RCC 7860 (cell line): ENCODE measurements around the gene FGFRL1.

Experiments used
- DNase-seq: peaks from one replicate; pipeline ENCODE4 v3.0.0-alpha.2; 2015; ENCODE audit warnings: low spot score
- FAIRE-seq: peaks from 2 replicates; lab custom pipeline; 2012; peaks lifted over from hg19 to GRCh38; lab: Jason Lieb, UNC

FGFRL1 gene

GRCh38 chr4:1021386-1022050, 10.1 kb downstream of the FGFRL1 start:
- no peak for DNase-seq
- FAIRE-seq, result no peak

GRCh38 chr4:1022051-1022738, 10.8 kb downstream of the FGFRL1 start:
- FAIRE-seq (no peak), DNase-seq (no peak)

GRCh38 chr4:1022739-1023066, 11.3 kb downstream of the FGFRL1 start:
- FAIRE-seq (no peak), DNase-seq (no peak)

GRCh38 chr4:1023075-1023640, 11.7 kb downstream of the FGFRL1 start:
- no peak for FAIRE-seq
- no peak for DNase-seq

- FAIRE-seq, result no peak
- DNase-seq, result no peak
These were observed 12.7 kb downstream of the FGFRL1 start for GRCh38 chr4:1023895-1024740.

GRCh38 chr4:1024882-1025545, 13.6 kb downstream of the FGFRL1 start:
- DNase-seq (no peak), FAIRE-seq (no peak)

GRCh38 chr4:1026115-1026514, 14.7 kb downstream of the FGFRL1 start:
- FAIRE-seq (no peak), DNase-seq (peak; percentile 19)

- FAIRE-seq, result no peak
- no peak for DNase-seq
These were observed 15.9 kb downstream of the FGFRL1 start for GRCh38 chr4:1027219-1027914.

- FAIRE-seq (no peak), DNase-seq (no peak)
These were observed 16.5 kb downstream of the FGFRL1 start for GRCh38 chr4:1027915-1028238.

- no peak for DNase-seq
- no peak for FAIRE-seq
These were observed 17.3 kb downstream of the FGFRL1 start for GRCh38 chr4:1028574-1029220.

- FAIRE-seq (no peak), DNase-seq (no peak)
These were observed 18.1 kb downstream of the FGFRL1 start for GRCh38 chr4:1029529-1029928.

- FAIRE-seq, result no peak
- DNase-seq, result no peak
These were observed 18.6 kb downstream of the FGFRL1 start for GRCh38 chr4:1030031-1030430.

- FAIRE-seq (no peak), DNase-seq (no peak)
These were observed 19.1 kb downstream of the FGFRL1 start for GRCh38 chr4:1030559-1030958.

GRCh38 chr4:1031346-1031745, 19.9 kb downstream of the FGFRL1 start:
- FAIRE-seq, result no peak
- DNase-seq, result no peak

GRCh38 chr4:1031956-1032795, 20.8 kb downstream of the FGFRL1 start:
- no peak for DNase-seq
- FAIRE-seq, result no peak

- no peak for DNase-seq
- FAIRE-seq, result no peak
These were observed 21.4 kb downstream of the FGFRL1 start for GRCh38 chr4:1032861-1033260.

GRCh38 chr4:1033840-1034551, 22.6 kb downstream of the FGFRL1 start:
- FAIRE-seq (no peak), DNase-seq (no peak)

GRCh38 chr4:1035510-1035909, 24.1 kb downstream of the FGFRL1 start:
- FAIRE-seq (no peak), DNase-seq (no peak)

GRCh38 chr4:1036095-1036494, 24.7 kb downstream of the FGFRL1 start:
- FAIRE-seq (no peak), DNase-seq (no peak)
